ENCODE results near the gene EIF1AD.

DNA sequence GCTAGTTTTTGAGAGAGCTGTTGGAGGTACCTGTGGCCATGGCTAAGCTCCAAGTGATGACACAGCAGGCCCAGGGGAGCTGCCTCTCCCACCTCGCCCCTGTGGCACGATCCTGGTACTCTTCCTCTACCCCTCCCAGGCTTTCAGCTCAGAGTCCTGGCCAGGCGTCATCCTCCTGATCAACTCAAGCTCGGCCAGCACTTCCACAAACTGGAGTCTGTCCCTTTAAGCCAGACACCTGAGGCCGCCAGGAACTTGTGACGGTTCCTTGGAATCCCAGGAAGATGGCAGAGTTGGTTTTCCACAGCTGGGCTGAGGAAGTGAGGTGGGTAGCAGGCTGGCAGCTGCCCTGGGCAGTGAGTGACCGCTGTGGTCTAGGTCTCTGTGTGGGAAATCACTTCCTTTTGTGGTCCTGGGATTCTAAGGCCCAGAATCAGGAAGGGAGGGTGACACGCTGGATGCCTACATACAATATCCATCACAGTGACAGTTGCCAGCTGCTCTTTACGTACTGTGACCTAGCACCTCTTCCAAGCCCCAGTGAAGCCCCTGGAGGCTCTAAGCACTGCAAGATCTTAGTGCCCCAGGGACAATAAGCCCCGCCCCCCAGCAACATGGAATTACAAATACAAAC lies 6.6 kb upstream of the EIF1AD start:
- no peak for TF ChIP-seq SIN3A (IDR thresholded peaks at IDR 0.05; ENCODE audit: borderline replicate concordance, insufficient read depth, low read length)
- TF ChIP-seq, protein P1, sequence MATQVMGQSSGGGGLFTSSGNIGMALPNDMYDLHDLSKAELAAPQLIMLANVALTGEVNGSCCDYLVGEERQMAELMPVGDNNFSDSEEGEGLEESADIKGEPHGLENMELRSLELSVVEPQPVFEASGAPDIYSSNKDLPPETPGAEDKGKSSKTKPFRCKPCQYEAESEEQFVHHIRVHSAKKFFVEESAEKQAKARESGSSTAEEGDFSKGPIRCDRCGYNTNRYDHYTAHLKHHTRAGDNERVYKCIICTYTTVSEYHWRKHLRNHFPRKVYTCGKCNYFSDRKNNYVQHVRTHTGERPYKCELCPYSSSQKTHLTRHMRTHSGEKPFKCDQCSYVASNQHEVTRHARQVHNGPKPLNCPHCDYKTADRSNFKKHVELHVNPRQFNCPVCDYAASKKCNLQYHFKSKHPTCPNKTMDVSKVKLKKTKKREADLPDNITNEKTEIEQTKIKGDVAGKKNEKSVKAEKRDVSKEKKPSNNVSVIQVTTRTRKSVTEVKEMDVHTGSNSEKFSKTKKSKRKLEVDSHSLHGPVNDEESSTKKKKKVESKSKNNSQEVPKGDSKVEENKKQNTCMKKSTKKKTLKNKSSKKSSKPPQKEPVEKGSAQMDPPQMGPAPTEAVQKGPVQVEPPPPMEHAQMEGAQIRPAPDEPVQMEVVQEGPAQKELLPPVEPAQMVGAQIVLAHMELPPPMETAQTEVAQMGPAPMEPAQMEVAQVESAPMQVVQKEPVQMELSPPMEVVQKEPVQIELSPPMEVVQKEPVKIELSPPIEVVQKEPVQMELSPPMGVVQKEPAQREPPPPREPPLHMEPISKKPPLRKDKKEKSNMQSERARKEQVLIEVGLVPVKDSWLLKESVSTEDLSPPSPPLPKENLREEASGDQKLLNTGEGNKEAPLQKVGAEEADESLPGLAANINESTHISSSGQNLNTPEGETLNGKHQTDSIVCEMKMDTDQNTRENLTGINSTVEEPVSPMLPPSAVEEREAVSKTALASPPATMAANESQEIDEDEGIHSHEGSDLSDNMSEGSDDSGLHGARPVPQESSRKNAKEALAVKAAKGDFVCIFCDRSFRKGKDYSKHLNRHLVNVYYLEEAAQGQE (IDR thresholded peaks at IDR 0.05; ENCODE audit: insufficient read depth in 1 of 2, low read depth in 2 of 2, low read length in 2 of 2) = no peak
- no peak for TF ChIP-seq FOXP2 (optimal IDR thresholded peaks at IDR 0.05; ENCODE audit: borderline replicate concordance, extremely low read depth, extremely low read length, insufficient read depth)
- TF ChIP-seq POLR2AphosphoS5 (IDR thresholded peaks at IDR 0.05; ENCODE audit: low read depth, low read length) = no peak
- no peak for TF ChIP-seq TAF1 (IDR thresholded peaks at IDR 0.05; ENCODE audit: borderline replicate concordance, insufficient read depth, low read length)
